HTR-8/SVneo (cell line): ENCODE results near the gene PEX1.
A peak's percentile ranks its signal among the peaks of the same experiment; 100 is the strongest.
"Not testable (repeated sequence)": the region's sequence is repeated elsewhere in the genome, so short reads cannot be mapped to it uniquely, and the experiment has no call there.

ENCODE experiments used
- DNase-seq: peaks from one replicate; pipeline ENCODE4 v3.0.0; 2011; ENCODE audit warnings: low spot score, mixed read lengths; ENCODE audit not compliant: insufficient read length
- FAIRE-seq: peaks from 2 replicates; lab custom pipeline; 2011; peaks lifted over from hg19 to GRCh38; lab: Jason Lieb, UNC

PEX1 gene

DNA sequence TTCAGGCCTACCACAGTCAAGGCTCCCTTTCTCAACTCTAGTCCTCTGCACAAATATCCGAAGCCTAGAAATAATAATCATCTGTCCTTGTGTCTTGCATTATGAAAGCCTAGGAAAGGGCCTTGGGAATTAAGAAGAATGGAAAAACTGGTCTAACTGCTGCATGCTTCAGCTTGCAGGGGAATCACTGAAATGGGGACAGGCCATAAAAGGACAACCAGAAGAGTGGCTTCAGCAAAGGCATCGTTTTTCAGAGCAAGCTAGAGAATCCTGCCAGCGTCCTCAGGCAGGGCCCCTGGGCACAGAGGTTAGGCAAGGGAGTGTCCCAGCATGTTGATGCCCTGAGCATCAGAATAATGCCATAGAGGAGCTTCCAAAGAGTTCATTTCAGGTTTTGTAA, 63.8 kb downstream of the PEX1 start:
- DNase-seq: no peak
- FAIRE-seq: no peak

DNA sequence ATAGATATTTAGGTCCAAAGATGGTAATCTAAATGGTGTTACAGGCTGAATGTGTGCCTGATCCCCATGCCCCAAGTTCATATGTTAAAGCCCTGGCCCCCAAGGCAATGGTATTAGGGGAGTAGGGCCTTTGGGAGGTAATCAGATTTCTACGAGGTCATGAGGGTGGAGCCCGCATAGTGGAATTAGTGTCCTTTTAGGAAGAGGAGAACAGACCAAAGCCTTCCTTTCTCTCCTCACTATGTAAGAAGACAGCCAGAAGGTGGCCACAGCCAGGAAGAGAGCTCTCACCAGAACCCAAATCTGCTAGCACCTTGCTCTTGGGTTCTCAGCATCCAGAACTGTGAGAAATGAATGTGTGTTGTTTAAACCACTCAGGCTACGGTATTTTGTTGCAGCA, 65.8 kb downstream of the PEX1 start:
- DNase-seq (no peak), FAIRE-seq (no peak)

DNA sequence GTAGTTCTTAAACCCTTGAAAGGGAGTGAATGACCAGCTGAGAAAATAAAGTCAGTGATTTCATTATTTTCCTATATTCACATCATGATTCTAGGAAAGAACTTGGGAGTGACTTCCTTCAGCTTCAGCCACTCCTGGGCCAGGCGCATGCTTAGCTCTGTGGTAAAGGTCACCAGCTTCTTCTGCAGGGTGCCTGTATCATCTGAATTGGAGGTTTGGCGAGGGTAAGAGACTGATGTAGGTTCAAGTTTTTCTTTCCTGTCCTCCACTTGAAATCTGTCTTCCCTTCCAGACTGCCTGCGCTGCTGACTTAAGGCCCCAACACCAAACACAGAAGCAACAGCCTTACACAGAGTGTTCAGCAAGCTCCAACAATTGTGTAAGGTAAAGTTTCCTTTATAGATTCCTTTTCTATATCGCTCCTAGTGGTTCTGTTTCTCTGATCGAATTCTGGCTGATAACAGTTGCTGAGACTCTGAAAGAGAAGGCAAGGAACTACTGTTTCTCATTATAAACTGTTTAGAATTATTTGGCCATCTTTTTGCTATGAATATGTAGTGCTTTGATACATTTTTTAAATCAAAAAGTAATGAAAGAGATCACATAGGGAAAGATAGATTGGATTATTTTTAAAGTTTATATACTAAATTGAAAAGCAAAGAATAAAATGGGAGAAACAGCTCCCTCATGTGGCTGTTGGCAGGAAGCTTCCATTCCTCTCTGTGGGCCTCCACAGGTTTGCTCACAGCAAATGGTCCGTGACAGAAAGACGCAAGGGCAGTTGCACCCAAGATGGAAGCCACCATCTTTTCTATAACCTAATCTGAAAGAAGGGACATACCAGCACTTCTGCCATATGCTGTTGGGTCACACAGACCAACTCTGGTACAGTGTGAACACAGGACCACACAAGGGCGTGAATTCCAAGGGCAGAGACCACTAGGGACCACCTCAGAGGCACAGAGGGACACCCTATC, 67.0 kb downstream of the PEX1 start:
- FAIRE-seq: no peak
- DNase-seq: peak; percentile 25

DNA sequence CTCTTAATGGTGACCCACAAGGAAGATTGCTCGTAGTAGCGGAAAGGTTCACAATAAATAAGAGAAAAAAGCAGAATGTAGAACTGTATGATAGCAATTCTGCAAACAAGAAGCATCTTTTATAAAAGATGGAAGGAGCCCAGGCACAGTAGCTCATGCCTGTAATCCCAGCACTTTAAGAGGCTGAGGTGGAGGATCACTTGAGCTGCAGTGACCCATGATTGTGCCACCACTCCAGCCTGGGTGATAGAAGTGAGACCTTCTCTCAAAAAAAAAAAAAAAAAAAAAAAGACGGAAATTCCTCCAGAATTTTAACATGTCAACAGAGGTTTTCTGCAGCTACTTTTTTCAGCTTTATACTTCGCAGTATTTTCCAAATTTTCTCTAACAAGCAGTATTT, 67.8 kb downstream of the PEX1 start:
- no peak for FAIRE-seq
- no peak for DNase-seq

DNA sequence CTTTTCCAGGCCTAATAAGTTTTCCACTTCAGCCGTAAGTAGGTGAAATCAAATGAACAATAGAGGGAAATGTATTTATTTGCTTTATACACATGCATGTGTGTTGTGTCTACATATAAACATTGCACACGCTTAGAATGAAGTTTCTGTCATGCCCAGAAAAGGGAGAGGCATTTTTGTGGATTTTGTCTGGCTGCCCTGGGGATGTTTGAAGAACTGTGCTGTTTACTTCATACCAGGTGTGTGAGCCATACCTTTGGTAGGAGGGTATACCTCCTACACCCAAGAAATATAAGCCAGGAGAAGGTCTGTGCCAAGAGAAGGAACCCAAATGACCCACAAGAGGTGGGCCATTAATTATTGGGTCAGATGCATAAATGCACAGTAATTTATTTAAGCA, 68.2 kb downstream of the PEX1 start:
- FAIRE-seq: no peak

DNA sequence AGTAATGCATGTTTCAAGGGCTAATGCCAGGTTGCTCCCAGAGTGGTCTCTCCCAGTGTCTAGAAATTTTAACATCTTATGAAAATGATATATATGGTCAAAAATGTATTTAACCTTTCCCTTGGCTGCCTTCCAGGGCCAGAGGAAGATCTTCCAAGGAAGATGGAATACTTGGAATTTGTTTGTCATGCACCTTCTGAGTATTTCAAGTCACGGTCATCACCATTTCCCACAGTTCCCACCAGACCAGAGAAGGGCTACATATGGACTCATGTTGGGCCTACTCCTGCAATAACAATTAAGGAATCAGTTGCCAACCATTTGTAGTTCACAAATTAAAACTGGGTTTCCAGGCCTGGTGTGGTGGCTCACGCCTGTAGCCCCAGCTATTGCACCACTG, 72.1 kb downstream of the PEX1 start:
- DNase-seq: no peak

More for the DNA sequence above, 68.2 kb downstream of the PEX1 start:
- no peak for DNase-seq

DNA sequence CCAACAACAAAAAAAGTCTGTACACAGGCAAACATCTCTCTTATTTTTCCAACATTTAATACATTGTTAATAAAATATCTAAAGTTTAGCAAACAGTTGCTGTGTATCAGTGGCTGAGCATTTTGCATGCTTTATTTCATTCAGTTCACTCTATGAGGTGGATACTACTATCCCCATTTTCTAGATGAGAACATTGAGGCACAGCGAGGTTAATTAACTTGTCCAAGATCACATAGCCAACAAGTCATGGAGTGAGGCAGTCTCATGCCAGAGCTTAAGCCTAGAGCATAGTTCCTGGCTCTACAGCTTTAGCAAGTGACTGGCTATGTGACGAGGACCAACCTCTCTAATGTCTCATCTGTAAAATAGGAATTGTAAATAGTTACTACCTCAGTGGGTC, 76.7 kb downstream of the PEX1 start:
- no peak for DNase-seq
- FAIRE-seq: no peak

More for the DNA sequence above, 72.1 kb downstream of the PEX1 start:
- no peak for FAIRE-seq

DNA sequence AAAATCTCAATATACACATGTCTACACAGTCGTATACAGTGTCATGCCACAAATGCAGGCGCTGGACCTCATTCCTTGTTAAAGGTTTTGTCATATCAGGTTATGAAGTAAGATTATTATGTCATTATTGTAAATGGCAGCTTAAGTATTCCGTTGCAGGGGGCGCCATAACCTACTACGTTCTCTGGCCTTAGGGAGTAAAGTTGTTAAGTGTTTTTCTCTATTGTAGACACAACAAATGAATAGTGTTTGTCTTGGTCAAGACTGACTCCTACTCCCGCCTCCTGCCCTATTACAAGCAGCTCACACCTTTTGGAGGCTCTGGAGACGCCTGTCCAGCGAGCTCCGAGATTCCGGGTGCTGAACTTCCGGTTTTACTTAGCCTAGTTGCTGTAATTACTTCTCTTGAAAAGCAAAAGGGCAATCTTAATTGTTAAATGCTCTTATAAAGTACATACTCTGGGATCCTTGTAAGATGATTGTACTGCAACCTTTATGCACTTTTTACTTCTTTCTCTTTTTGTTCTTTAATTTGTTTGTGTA, 80.0 kb downstream of the PEX1 start:
- DNase-seq (peak; percentile 7), FAIRE-seq (no peak)

DNA sequence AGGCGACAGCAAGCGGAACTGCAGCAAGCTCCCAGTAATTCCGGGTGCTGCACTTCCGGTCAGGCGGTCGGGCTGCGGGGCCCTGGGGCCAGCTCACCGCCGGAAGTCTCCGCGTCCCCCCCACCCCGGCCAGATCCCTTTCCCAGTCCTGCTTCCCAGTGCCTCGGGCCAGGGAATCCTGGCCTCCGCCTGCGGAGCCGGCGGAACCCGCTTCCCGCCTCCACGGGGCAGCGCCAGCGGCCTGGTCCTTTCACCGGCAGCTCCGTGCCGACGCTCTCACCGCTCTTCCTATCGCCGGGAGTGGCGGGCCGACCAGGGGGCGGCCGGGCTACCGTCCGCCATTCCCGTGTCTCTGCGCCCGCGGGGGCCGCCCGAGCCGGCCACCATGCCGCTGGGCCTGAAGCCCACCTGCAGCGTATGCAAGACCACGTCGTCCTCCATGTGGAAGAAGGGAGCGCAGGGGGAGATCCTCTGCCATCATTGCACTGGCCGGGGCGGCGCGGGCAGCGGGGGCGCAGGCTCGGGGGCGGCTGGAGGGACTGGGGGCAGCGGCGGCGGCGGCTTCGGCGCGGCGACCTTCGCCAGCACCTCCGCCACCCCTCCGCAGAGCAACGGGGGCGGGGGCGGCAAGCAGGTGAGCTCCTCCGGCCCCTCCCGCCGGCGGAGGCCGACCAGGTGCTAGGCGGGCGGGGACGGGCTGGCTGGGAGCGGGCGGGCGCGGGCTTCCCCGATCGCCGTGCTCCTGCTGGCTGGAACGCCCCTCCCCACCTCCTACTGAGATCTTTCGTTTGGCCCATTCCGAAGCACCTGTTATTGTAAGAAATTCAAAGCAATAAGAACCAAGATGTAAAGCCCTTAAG, 80.7 kb downstream of the PEX1 start, which contains the start of gene GATAD1:
TSS of gene GATAD1 (plus strand) at position 138 of the 860 bp plus-strand sequence. CDS start at position 386, 248 bp downstream.
- no peak for FAIRE-seq
- DNase-seq: peak; percentile 86

DNA sequence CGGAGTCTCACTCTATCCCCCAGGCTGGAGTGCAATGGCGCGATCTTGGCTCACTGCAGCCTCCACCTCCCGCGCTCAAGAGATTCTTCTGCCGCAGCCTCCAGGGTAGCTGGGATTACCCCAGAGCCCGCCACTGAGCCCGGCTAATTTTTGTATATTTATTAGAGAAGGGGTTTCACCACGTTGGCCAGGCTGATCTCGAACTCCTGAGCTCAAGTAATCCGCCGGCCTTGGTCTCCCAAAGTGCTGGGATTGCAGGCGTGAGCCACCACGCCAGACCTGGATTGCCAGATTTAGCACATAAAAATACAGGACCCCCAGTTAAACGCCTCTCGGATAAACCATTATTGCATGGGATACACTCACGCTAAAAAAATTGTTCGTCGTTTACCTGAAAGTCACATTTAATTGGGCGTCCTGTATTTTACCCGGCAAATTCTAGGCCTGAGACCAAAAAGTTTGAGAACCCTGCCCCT, 81.4 kb downstream of the PEX1 start:
- DNase-seq (no peak), FAIRE-seq (no peak)

DNA sequence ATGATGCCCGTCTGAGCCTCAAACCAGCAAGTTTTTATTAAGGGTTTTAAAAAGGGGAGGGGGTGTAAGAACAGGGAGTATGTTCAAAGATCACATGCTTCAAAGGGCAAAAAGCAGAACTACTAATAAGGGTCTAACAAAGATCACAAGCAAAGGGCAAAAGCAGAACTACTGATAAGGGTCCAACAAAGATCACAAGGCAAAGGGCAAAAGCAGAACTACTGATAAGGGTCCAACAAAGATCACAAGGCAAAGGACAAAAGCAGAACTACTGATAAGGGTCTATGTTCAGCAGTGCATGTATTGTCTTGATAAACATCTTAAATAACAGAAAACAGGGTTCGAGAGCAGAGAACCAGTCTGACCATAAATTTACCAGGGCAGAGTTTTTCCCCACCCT, 85.6 kb downstream of the PEX1 start:
- not testable (repeated sequence) for FAIRE-seq, DNase-seq

DNA sequence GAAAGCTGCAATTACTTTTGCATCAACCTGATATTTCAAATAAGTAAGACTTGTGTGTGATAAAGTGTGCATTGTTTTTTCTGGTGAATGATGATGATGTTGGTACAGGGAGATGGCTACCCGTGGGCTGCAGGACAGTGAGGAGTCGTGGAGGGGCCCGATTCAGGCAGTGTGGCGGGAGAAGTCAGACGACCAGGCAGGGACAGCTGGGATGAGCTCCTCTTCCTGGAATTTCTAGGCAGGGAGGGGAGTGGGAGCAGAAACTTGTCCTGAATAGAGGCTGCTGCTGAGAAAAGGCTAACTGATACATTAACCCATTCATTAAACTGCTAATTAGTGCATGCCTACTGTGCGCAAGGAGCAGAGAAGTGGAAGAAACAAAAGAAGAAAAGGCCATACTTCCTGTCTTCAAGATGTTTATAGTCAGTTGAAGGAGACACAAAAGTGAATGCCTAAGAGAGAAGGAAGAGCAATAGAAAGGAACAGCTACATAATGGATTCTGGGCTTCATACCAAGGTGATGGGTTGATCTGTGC, 90.3 kb downstream of the PEX1 start:
- FAIRE-seq (no peak), DNase-seq (no peak)
